GDM1 (cell line): ENCODE data around the gene SKIDA1.

Experiments
- DNase-seq: peaks from one replicate; lab custom pipeline; 2025; lab: John Stamatoyannopoulos, UW

SKIDA1 gene

GRCh38 chr10:21482821-21483220, 42.7 kb downstream of the SKIDA1 start:
- DNase-seq = no peak

GRCh38 chr10:21481407-21481806, 44.1 kb downstream of the SKIDA1 start:
- no peak for DNase-seq

- no peak for DNase-seq
These were observed 45.7 kb downstream of the SKIDA1 start for GRCh38 chr10:21479570-21480315.

GRCh38 chr10:21475393-21475792, 50.1 kb downstream of the SKIDA1 start:
- no peak for DNase-seq

GRCh38 chr10:21473541-21473940, 51.9 kb downstream of the SKIDA1 start:
- DNase-seq = no peak

GRCh38 chr10:21473135-21473534, 52.3 kb downstream of the SKIDA1 start:
- no peak for DNase-seq

GRCh38 chr10:21468086-21468485, 57.4 kb downstream of the SKIDA1 start:
- DNase-seq = no peak

- DNase-seq = no peak
These were observed 57.8 kb downstream of the SKIDA1 start for GRCh38 chr10:21467633-21468032.

- DNase-seq = no peak
These were observed 61.3 kb downstream of the SKIDA1 start for GRCh38 chr10:21464134-21464533.
